Ovary (tissue), 9 donors: ENCODE data around the gene LDLRAD4. TPM values are rescaled to one million over a fixed set of nuclear protein-coding genes. Genes with fewer than 3 reads are reported as not detected.

Experiments used
- DNase-seq, 5 donors: peaks; one replicate each; pipeline ENCODE4 v3.0.0-alpha.2; 2019 to 2020
- H3K27ac ChIP-seq, 2 donors: fragments of 200-600 bp; one replicate each; pipeline versions ENCODE4 v1.5.1 to v1.8.0; 2019 to 2022
- H3K27me3 ChIP-seq: fragments of 200-600 bp; one replicate; pipeline ENCODE4 v1.8.0; 2022
- H3K36me3 ChIP-seq: fragments of 200-600 bp; sonication (generic); one replicate; pipeline ENCODE4 v1.5.1; 2019
- H3K4me1 ChIP-seq: one replicate; pipeline ENCODE4 v1.8.1; 2013; ENCODE audit warnings: mild to moderate bottlenecking, moderate library complexity; ENCODE audit not compliant: insufficient read depth
- H3K4me3 ChIP-seq: fragments of 200-600 bp; sonication (generic); one replicate; pipeline ENCODE4 v1.5.1; 2017
- H3K9me3 ChIP-seq, 2 donors: fragments of 200-600 bp in 1 of 2; sonication (generic) in 1 of 2; one replicate each; pipeline versions ENCODE4 v1.5.1 to v1.8.1; 2013 to 2019; ENCODE audit warnings: mild to moderate bottlenecking in 1 of 2, moderate library complexity in 1 of 2
- CTCF ChIP-seq, 3 donors: fragments of 450-650 bp in 2 of 3; fragments of 200-600 bp in 1 of 3; IDR thresholded peaks; one replicate each; pipeline versions ENCODE4 v1.5.1 to v1.8.0; 2016 to 2022; ENCODE audit warnings: antibody characterized with exemption in 3 of 3, mild to moderate bottlenecking in 1 of 3
- EP300 ChIP-seq: sonication (generic); formaldehyde crosslinking; IDR thresholded peaks from one replicate; pipeline ENCODE4 v1.6.1; 2017; ENCODE audit warnings: antibody characterized with exemption
- POLR2A ChIP-seq: fragments of 450-650 bp; IDR thresholded peaks from one replicate; pipeline ENCODE4 v1.6.1; 2017; ENCODE audit warnings: antibody characterized with exemption, mild to moderate bottlenecking, moderate library complexity
- WGBS, 3 donors: extraction: QIAGEN DNeasy Blood & Tissue Kit in 1 of 3; methylation state at CpG; one replicate each; pipeline versions ENCODE4 v1.1.5 to v1.1.7; 2013 to 2017; 5-methylcytosine and 5-hydroxymethylcytosine counted together
- intact Hi-C, 4 donors: fragments of 100-400 bp; cut with DNase I; formaldehyde crosslinking; loops; one replicate each; pipeline versions ENCODE4 v1.11.0 to v1.15.1; 2022 to 2023
- polyA plus RNA-seq, 2 donors: library from polyadenylated mRNA; stranded (reverse); fragments of 200-250 nt in 1 of 2; fragments of 350-450 nt in 1 of 2; fragmentation: Illumina TruSeq in 1 of 2; extraction: RNeasy Lipid Tissue Mini Kit (QIAGEN cat#74804) in 1 of 2; gene quantifications; one replicate each; pipeline ENCODE4 v1.2.3, GENCODE V29; 2013 to 2014
- total RNA-seq, 7 donors: library from RNA; depleted of rRNA in 2 of 7; stranded (reverse); fragments of >200 nt in 2 of 7; fragmentation: NEBNext Ultra II Directional in 3 of 7; extraction: Animal tissue kit (Norgen Biotek cat#: 25700) in 3 of 7; gene quantifications; one replicate each; pipeline versions ENCODE4 v1.1.0 to v1.2.4, GENCODE V29; 2016 to 2023
- donor health status: DM: no; HTN: no; CAD: no; lungs with moderate emphysema.
- donor health status: DM: no; HTN: no; CAD: no.
- donor health status: Bipolar disorder and iron deficiency.
- donor health status: DM: yes; HTN: yes; CAD: no.
- donor health status: DM: no; HTN: no; CAD: no.
- donor health status: DM: yes; HTN: yes; CAD: no.

Gene LDLRAD4
- total and polyA plus RNA-seq, 9 donors = 2.3 to 31.6 (median 8.3) TPM

- TF ChIP-seq CTCF (IDR thresholded peaks at IDR 0.05) = no peak
- no peak for TF ChIP-seq EP300
- TF ChIP-seq POLR2A = no peak
- Histone ChIP-seq H3K9me3 (no peaks in the 10 kb centered on the region), H3K27ac (no peak overlapping the region), H3K36me3 (no peaks in the 10 kb centered on the region), H3K4me1 (no peaks in the 10 kb centered on the region), H3K27me3 (no peaks in the 10 kb centered on the region), H3K4me3 (no peak overlapping the region)
- intact Hi-C loops = no loop called here
- WGBS, 3 donors = 54 to 70% (median 67%) methylated on average over 1 of the region's 1 CpG
- no peak for DNase-seq
Measured at GRCh38 chr18:13599031-13599430, 380.5 kb downstream of the LDLRAD4 start.

GRCh38 chr18:13603304-13604019 is 384.9 kb downstream of the LDLRAD4 start:
- Histone ChIP-seq H3K27me3 (no peaks in the 10 kb centered on the region), H3K4me3 (no peak overlapping the region), H3K36me3 (no peaks in the 10 kb centered on the region), H3K4me1 (no peaks in the 10 kb centered on the region), H3K9me3 (no peaks in the 10 kb centered on the region), H3K27ac (no peak overlapping the region)
- no peak for DNase-seq
- TF ChIP-seq EP300 (no peak), POLR2A (no peak), CTCF (IDR thresholded peaks at IDR 0.05) (no peak)
- intact Hi-C loops = no loop called here
- WGBS, 3 donors = 81 to 87% (median 86%) methylated on average over 14 of the region's 14 CpGs

- WGBS, 3 donors = 86 to 92% (median 89%) methylated on average over 7 of the region's 7 CpGs
- Histone ChIP-seq H3K4me1 (no peaks in the 10 kb centered on the region), H3K27ac (no peak overlapping the region), H3K27me3 (no peaks in the 10 kb centered on the region), H3K36me3 (no peaks in the 10 kb centered on the region), H3K9me3 (no peaks in the 10 kb centered on the region), H3K4me3 (no peak overlapping the region)
- no peak for DNase-seq
- no peak for TF ChIP-seq EP300
- no peak for TF ChIP-seq CTCF (IDR thresholded peaks at IDR 0.05)
- TF ChIP-seq POLR2A = no peak
- intact Hi-C loops = no loop called here
Measured at GRCh38 chr18:13604786-13605185, 386.2 kb downstream of the LDLRAD4 start.

GRCh38 chr18:13605477-13605876 is 386.9 kb downstream of the LDLRAD4 start:
- no peaks in the 10 kb centered on the region for H3K36me3 ChIP-seq
- intact Hi-C loops = no loop called here
- TF ChIP-seq EP300 (no peak), CTCF (IDR thresholded peaks at IDR 0.05) (no peak), POLR2A (no peak)
- 86 to 88% (median 87%) methylated on average over 5 of the region's 5 CpGs for WGBS, 3 donors
- no peaks in the 10 kb centered on the region for H3K9me3 ChIP-seq
- peaks cover 1% of the 10 kb centered on the region for H3K4me1 ChIP-seq
- H3K4me3 ChIP-seq = no peak overlapping the region
- H3K27me3 ChIP-seq = no peaks in the 10 kb centered on the region
- DNase-seq = no peak
- no peak overlapping the region for H3K27ac ChIP-seq
